Thymus (tissue), 11 donors: ENCODE measurements around the gene CFAP74. TPM values are rescaled to one million over a fixed set of nuclear protein-coding genes. Genes with fewer than 3 reads are reported as not detected.

Experiments
- DNase-seq, 9 donors: peaks; one replicate each; pipeline ENCODE4 v3.0.0-alpha.2; 2013; ENCODE audit warnings: low spot score in 9 of 9, low read depth in 6 of 9, missing footprints in 1 of 9
- H3K27ac ChIP-seq, 2 donors: one replicate each; pipeline ENCODE4 v1.5.1; 2013; ENCODE audit warnings: control low read depth in 1 of 2, low read depth in 1 of 2, low read length in 1 of 2, mild to moderate bottlenecking in 1 of 2, moderate library complexity in 1 of 2
- H3K27me3 ChIP-seq, 2 donors: one replicate each; pipeline ENCODE4 v1.5.1; 2013; ENCODE audit warnings: low read length in 1 of 2; ENCODE audit not compliant: control insufficient read depth in 2 of 2, insufficient read depth in 1 of 2
- H3K36me3 ChIP-seq, 2 donors: one replicate each; pipeline ENCODE4 v1.5.1; 2013; ENCODE audit warnings: low read length in 1 of 2, mild to moderate bottlenecking in 1 of 2, moderate library complexity in 1 of 2; ENCODE audit not compliant: control insufficient read depth in 2 of 2, insufficient read depth in 2 of 2
- H3K4me1 ChIP-seq, 2 donors: one replicate each; pipeline ENCODE4 v1.5.1; 2013; ENCODE audit warnings: low read length in 2 of 2; ENCODE audit not compliant: control insufficient read depth in 2 of 2, insufficient read depth in 2 of 2
- H3K4me3 ChIP-seq, 2 donors: one replicate each; pipeline ENCODE4 v1.5.1; 2013; ENCODE audit warnings: low read length in 2 of 2, control low read depth in 1 of 2, mild to moderate bottlenecking in 1 of 2
- H3K9me3 ChIP-seq, 2 donors: one replicate each; pipeline ENCODE4 v1.5.1; 2013; ENCODE audit warnings: low read length in 1 of 2, mild to moderate bottlenecking in 1 of 2; ENCODE audit not compliant: control insufficient read depth in 2 of 2, insufficient read depth in 1 of 2
- WGBS: extraction: QIAGEN DNeasy Blood & Tissue Kit; methylation state at CpG from one replicate; pipeline ENCODE4 v1.1.7; 2013; 5-methylcytosine and 5-hydroxymethylcytosine counted together
- polyA plus RNA-seq: library from polyadenylated mRNA; stranded (reverse); fragments of 200-250 nt; gene quantifications from one replicate; pipeline ENCODE4 v1.2.3, GENCODE V29; 2013
- total RNA-seq: library from RNA; stranded (reverse); fragments of 120-200 nt; gene quantifications from one replicate; pipeline ENCODE4 v1.2.4, GENCODE V29; 2013
- donor health status: healthy.

Gene CFAP74
- total and polyA plus RNA-seq, 2 donors, result 0.09 to 0.16 TPM

DNA sequence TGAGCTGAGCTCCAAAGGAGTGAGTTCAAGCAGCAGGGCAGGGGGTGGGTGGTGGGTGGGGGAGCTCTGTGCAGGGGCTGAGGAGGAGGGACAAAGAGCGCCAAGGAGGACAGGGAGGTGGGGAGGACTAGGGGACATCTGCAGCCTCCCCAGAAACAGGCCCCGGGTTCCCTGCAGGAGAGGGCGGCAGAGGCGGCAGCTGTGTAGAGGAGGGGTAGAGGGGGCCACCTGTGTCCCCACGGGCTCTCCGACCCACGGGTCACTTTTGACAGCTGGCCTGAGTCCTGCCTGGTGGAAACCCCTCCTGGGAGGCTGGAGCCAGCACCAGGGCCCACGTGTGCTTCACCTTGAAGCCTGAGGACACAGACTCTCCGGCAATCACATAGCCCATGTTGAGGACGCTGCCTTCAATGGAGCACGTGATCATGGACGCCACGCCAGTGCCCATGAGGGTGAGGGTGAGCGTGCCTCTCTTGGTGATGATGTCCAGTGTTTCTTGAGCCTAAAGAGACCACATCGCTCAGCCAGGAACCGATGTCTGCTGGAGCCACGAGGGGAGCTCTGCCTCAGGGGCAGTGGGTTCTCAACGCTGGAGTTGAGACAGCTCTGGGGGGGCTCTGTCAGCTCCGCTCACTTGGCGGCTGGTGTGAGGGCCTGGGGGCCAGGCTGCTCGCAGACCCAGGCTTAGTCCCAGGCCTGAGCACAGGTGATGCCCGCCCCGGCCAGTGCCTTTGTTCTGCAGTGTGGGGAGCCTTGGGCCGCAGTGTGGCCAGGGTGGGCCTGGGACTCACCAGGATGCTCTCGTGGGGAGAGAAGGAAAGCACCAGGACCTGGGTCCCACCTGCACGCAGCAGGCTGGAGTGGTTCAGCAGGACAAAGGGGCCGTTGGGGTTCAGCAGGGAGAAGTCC lies 77.9 kb downstream of the CFAP74 start:
- H3K27ac ChIP-seq, result no peak overlapping the region
- whole genome bisulfite sequencing, result 91% methylated on average over 27 of the region's 27 CpGs
- no peak for DNase-seq
- no peaks in the 10 kb centered on the region for H3K27me3 ChIP-seq
- H3K4me1 ChIP-seq, result no peaks in the 10 kb centered on the region
- H3K36me3 ChIP-seq, result no peaks in the 10 kb centered on the region
- H3K9me3 ChIP-seq, result peaks cover 0 to 17% of the 10 kb centered on the region in 2 donors
- no peak overlapping the region for H3K4me3 ChIP-seq

DNA sequence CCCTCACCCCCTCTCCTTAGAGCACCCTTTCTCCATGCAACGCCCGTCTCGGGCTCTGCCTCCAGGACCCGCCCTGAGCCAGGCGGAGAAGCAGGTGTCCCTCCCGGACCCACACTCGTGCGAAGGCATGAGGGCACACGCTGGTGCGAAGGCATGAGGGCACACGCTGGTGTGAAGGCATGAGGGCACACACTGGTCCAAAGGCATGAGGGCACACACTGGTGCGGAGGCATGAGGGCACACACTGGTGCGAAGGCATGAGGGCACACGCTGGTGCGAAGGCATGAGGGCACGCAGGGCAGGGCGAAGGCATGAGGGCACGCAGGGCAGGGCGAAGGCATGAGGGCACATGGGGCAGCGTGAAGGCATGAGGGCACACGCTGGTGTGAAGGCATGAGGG lies 78.7 kb downstream of the CFAP74 start:
- WGBS, result 95% methylated on average over 21 of the region's 21 CpGs
- Histone ChIP-seq H3K27me3 (no peaks in the 10 kb centered on the region), H3K27ac (no peak overlapping the region), H3K9me3 (peaks cover 0 to 17% of the 10 kb centered on the region in 2 donors), H3K4me3 (no peak overlapping the region), H3K36me3 (no peaks in the 10 kb centered on the region), H3K4me1 (peaks cover 0 to under 1% of the 10 kb centered on the region in 2 donors)
- no peak for DNase-seq

GRCh38 chr1:1924386-1924785 lies 79.2 kb downstream of the CFAP74 start:
- H3K27ac ChIP-seq, result no peak overlapping the region
- H3K27me3 ChIP-seq, result no peaks in the 10 kb centered on the region
- no peaks in the 10 kb centered on the region for H3K36me3 ChIP-seq
- WGBS, result 65% methylated on average over 18 of the region's 18 CpGs
- peaks cover 0 to 5% of the 10 kb centered on the region in 2 donors for H3K4me1 ChIP-seq
- H3K4me3 ChIP-seq, result no peak overlapping the region
- H3K9me3 ChIP-seq, result peaks cover 0 to 17% of the 10 kb centered on the region in 2 donors
- no peak for DNase-seq

GRCh38 chr1:1922956-1923833 lies 80.4 kb downstream of the CFAP74 start:
- WGBS, result 85% methylated on average over 29 of the region's 29 CpGs
- no peak for DNase-seq
- peaks cover 9% of the 10 kb centered on the region in 2 donors for H3K4me1 ChIP-seq
- no peak overlapping the region for H3K4me3 ChIP-seq
- H3K9me3 ChIP-seq, result peaks cover 0 to 9% of the 10 kb centered on the region in 2 donors
- H3K36me3 ChIP-seq, result no peaks in the 10 kb centered on the region
- peaks cover 0 to 5% of the 10 kb centered on the region in 2 donors for H3K27me3 ChIP-seq
- no peak overlapping the region for H3K27ac ChIP-seq

GRCh38 chr1:1922702-1922955 lies 81.0 kb downstream of the CFAP74 start:
- Histone ChIP-seq H3K4me1 (peaks cover 9 to 11% of the 10 kb centered on the region in 2 donors), H3K36me3 (no peaks in the 10 kb centered on the region)
- DNase-seq, result no peak

DNA sequence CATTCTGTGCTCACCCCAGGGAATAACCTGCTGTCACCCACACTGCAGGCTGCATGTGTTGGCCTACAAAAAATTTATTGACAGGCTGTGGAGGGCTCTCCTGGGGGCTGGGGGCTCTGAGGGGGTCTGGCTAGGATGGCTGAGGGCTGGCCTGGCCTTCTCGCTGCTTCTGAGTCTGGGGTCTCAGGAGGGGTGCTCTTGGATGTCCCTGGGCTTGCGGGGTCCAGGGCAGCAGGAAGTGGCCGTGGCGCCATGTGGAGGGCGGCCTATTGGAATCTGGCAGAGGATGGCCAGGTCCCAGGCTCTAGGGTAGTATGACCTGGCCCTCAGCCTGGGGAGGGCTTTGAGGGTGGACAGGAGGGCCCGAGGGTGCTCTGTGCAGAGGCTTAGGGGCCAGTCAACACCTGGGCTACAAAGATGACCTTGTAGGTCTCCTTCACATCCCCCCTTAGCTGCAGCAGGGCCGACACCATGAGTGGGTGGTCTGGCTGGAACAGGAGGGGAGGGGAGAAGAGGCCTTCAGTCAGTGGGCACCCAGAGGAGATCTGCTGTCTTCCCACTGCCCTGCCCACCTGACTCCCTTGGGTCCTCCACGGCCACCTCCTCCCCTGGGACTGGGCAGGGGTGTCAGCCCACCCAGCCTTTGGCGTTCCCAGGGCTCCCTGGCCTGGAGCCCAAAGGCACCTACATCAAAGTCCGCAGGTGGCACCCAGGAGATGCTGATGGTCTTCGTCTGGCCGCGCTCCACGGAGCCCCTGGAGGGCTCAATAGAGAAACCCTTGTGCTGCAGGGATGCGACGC lies 81.5 kb downstream of the CFAP74 start:
- H3K4me1 ChIP-seq, result peaks cover 9 to 11% of the 10 kb centered on the region in 2 donors
- peaks cover 3 to 15% of the 10 kb centered on the region in 2 donors for H3K27me3 ChIP-seq
- H3K9me3 ChIP-seq, result peaks cover 0 to 2% of the 10 kb centered on the region in 2 donors
- WGBS, result 91% methylated on average over 16 of the region's 16 CpGs
- no peak overlapping the region for H3K4me3 ChIP-seq
- H3K36me3 ChIP-seq, result no peaks in the 10 kb centered on the region
- H3K27ac ChIP-seq, result no peak overlapping the region
- no peak for DNase-seq

More at GRCh38 chr1:1922702-1922955, 81.0 kb downstream of the CFAP74 start:
- Histone ChIP-seq H3K27ac (no peak overlapping the region), H3K9me3 (peaks cover 0 to 7% of the 10 kb centered on the region in 2 donors), H3K4me3 (no peak overlapping the region), H3K27me3 (peaks cover 3 to 10% of the 10 kb centered on the region in 2 donors)
- WGBS, result 87% methylated on average over 6 of the region's 6 CpGs

DNA sequence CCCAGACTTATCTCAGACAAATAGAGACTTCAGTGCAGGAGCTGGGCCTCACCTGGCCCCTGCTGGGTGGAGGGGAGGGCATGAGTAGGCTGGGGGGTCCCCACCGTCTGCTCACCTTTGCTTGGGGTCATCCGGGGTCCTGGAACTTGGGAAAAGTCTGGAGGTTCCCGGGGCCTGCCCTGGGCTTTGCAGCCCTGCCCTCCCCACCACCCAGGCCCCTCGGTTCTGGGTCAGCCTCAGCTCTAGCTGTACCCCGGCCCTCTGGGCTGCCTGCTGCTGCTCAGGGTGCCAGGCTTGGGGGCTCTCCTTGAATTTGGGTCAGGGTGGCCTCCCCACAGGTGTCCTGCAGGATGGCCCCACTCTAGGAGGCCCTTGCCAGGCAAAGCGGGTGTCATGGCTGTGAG lies 82.1 kb downstream of the CFAP74 start:
- H3K27ac ChIP-seq, result no peak overlapping the region
- no peak for DNase-seq
- 93% methylated on average over 6 of the region's 6 CpGs for WGBS

GRCh38 chr1:1920608-1921458 lies 82.8 kb downstream of the CFAP74 start:
- Histone ChIP-seq H3K36me3 (no peaks in the 10 kb centered on the region), H3K9me3 (peaks cover 0 to under 1% of the 10 kb centered on the region in 2 donors), H3K27me3 (peaks cover 3 to 15% of the 10 kb centered on the region in 2 donors), H3K4me3 (no peak overlapping the region), H3K4me1 (peaks cover 9 to 11% of the 10 kb centered on the region in 2 donors), H3K27ac (no peak overlapping the region)
- WGBS, result 95% methylated on average over 27 of the region's 27 CpGs
- DNase-seq, result no peak

More for the DNA sequence above, 82.1 kb downstream of the CFAP74 start:
- H3K4me3 ChIP-seq, result no peak overlapping the region
- H3K27me3 ChIP-seq, result peaks cover 3 to 15% of the 10 kb centered on the region in 2 donors
- peaks cover 9 to 11% of the 10 kb centered on the region in 2 donors for H3K4me1 ChIP-seq
- no peaks in the 10 kb centered on the region for H3K9me3 ChIP-seq
- H3K36me3 ChIP-seq, result no peaks in the 10 kb centered on the region
